ENCODE results near the gene SLC6A12. TPM values are rescaled to one million over a fixed set of nuclear protein-coding genes. Genes with fewer than 3 reads are reported as not detected.

Gene SLC6A12
- total RNA-seq, 2 experiments from 2014 or later: not detected

- Mint-ChIP-seq H3K27ac (no peak overlapping the region), H3K36me3 (ENCODE audit: low read depth) (no peaks in the 10 kb centered on the region), H3K9me3 (no peaks in the 10 kb centered on the region), H3K27me3 (peaks cover 19% of the 10 kb centered on the region), H3K4me3 (no peak overlapping the region), H3K4me1 (ENCODE audit: low read depth) (no peaks in the 10 kb centered on the region)
- intact Hi-C loops (cut with micrococcal nuclease): no loop called here
- ATAC-seq (no peak), DNase-seq (no peak)
- no peak for TF ChIP-seq CTCF (IDR thresholded peaks at IDR 0.05)
- ChIA-PET POLR2A (no interaction called here), CTCF (no interaction called here)
Observed at GRCh38 chr12:253116-253831, 39.3 kb upstream of the SLC6A12 start.

GRCh38 chr12:252636-253035 lies 38.7 kb upstream of the SLC6A12 start:
- H3K36me3 Mint-ChIP-seq (ENCODE audit: low read depth): peaks cover 3% of the 10 kb centered on the region
- peaks cover 16% of the 10 kb centered on the region for H3K27me3 Mint-ChIP-seq
- no peak overlapping the region for H3K4me3 Mint-ChIP-seq
- H3K9me3 Mint-ChIP-seq: peaks cover 4% of the 10 kb centered on the region
- no peaks in the 10 kb centered on the region for H3K4me1 Mint-ChIP-seq (ENCODE audit: low read depth)
- TF ChIP-seq CTCF (IDR thresholded peaks at IDR 0.05): no peak
- POLR2A ChIA-PET: no interaction called here
- DNase-seq (no peak), ATAC-seq (no peak)
- CTCF ChIA-PET: no interaction called here
- intact Hi-C loops (cut with micrococcal nuclease): no loop called here
- H3K27ac Mint-ChIP-seq: no peak overlapping the region

- DNase-seq (no peak), ATAC-seq (no peak)
- Mint-ChIP-seq H3K9me3 (peaks cover 13% of the 10 kb centered on the region), H3K4me3 (no peak overlapping the region), H3K4me1 (ENCODE audit: low read depth) (no peaks in the 10 kb centered on the region), H3K36me3 (ENCODE audit: low read depth) (peaks cover 4% of the 10 kb centered on the region), H3K27me3 (peaks cover 1% of the 10 kb centered on the region), H3K27ac (no peak overlapping the region)
- no peak for TF ChIP-seq CTCF (IDR thresholded peaks at IDR 0.05)
- CTCF ChIA-PET: interaction anchor here (1.0 to 1.6 kb wide), 2 partner anchors 28 to 137 kb away, joined by 3 read pairs; no protein-coding TSS in a partner anchor
- intact Hi-C loops (cut with micrococcal nuclease): no loop called here
- POLR2A ChIA-PET: no interaction called here
Observed at GRCh38 chr12:247271-247670, 33.3 kb upstream of the SLC6A12 start.

GRCh38 chr12:243381-243780 lies 29.4 kb upstream of the SLC6A12 start:
- no peak for DNase-seq
- H3K27ac Mint-ChIP-seq: no peak overlapping the region
- peaks cover 4% of the 10 kb centered on the region for H3K36me3 Mint-ChIP-seq (ENCODE audit: low read depth)
- H3K9me3 Mint-ChIP-seq: peaks cover 13% of the 10 kb centered on the region
- no peak for ATAC-seq
- no peak overlapping the region for H3K4me3 Mint-ChIP-seq
- no peak for TF ChIP-seq CTCF (IDR thresholded peaks at IDR 0.05)
- H3K27me3 Mint-ChIP-seq: peaks cover 3% of the 10 kb centered on the region
- ChIA-PET POLR2A (no interaction called here), CTCF (no interaction called here)
- no peaks in the 10 kb centered on the region for H3K4me1 Mint-ChIP-seq (ENCODE audit: low read depth)
- intact Hi-C loops (cut with micrococcal nuclease): no loop called here

- POLR2A ChIA-PET: no interaction called here
- ATAC-seq: no peak
- Mint-ChIP-seq H3K27me3 (peaks cover 3% of the 10 kb centered on the region), H3K4me1 (ENCODE audit: low read depth) (no peaks in the 10 kb centered on the region), H3K4me3 (no peak overlapping the region), H3K9me3 (peaks cover 9% of the 10 kb centered on the region), H3K36me3 (ENCODE audit: low read depth) (peaks cover 1% of the 10 kb centered on the region), H3K27ac (no peak overlapping the region)
- CTCF ChIA-PET: no interaction called here
- no peak for TF ChIP-seq CTCF (IDR thresholded peaks at IDR 0.05)
- DNase-seq: no peak
- intact Hi-C loops (cut with micrococcal nuclease): no loop called here
Observed at GRCh38 chr12:242496-242895, 28.5 kb upstream of the SLC6A12 start.

Measured in activated CD8-positive, alpha-beta T cell treated with anti-CD3 and anti-CD28 coated beads for 36 hours (primary cell).